Thymus (tissue), 14 donors: ENCODE measurements around the gene EFNB1. TPM values are rescaled to one million over a fixed set of nuclear protein-coding genes. Genes with fewer than 3 reads are reported as not detected.
"Not testable (repeated sequence)": the region's sequence is repeated elsewhere in the genome, so short reads cannot be mapped to it uniquely, and the experiment has no call there.

Experiments used
- DNase-seq, 9 donors: peaks; one replicate each; pipeline ENCODE4 v3.0.0-alpha.2; 2013; ENCODE audit warnings: low spot score in 9 of 9, low read depth in 6 of 9, missing footprints in 1 of 9
- H3K27ac ChIP-seq, 2 donors: one replicate each; pipeline ENCODE4 v1.5.1; 2013; ENCODE audit warnings: control low read depth in 1 of 2, low read depth in 1 of 2, low read length in 1 of 2, mild to moderate bottlenecking in 1 of 2, moderate library complexity in 1 of 2
- H3K27me3 ChIP-seq, 2 donors: one replicate each; pipeline ENCODE4 v1.5.1; 2013; ENCODE audit warnings: low read length in 1 of 2; ENCODE audit not compliant: control insufficient read depth in 2 of 2, insufficient read depth in 1 of 2
- H3K36me3 ChIP-seq, 2 donors: one replicate each; pipeline ENCODE4 v1.5.1; 2013; ENCODE audit warnings: low read length in 1 of 2, mild to moderate bottlenecking in 1 of 2, moderate library complexity in 1 of 2; ENCODE audit not compliant: control insufficient read depth in 2 of 2, insufficient read depth in 2 of 2
- H3K4me1 ChIP-seq, 2 donors: one replicate each; pipeline ENCODE4 v1.5.1; 2013; ENCODE audit warnings: low read length in 2 of 2; ENCODE audit not compliant: control insufficient read depth in 2 of 2, insufficient read depth in 2 of 2
- H3K4me3 ChIP-seq, 2 donors: one replicate each; pipeline ENCODE4 v1.5.1; 2013; ENCODE audit warnings: low read length in 2 of 2, control low read depth in 1 of 2, mild to moderate bottlenecking in 1 of 2
- H3K9me3 ChIP-seq, 2 donors: one replicate each; pipeline ENCODE4 v1.5.1; 2013; ENCODE audit warnings: low read length in 1 of 2, mild to moderate bottlenecking in 1 of 2; ENCODE audit not compliant: control insufficient read depth in 2 of 2, insufficient read depth in 1 of 2
- WGBS: extraction: QIAGEN DNeasy Blood & Tissue Kit; methylation state at CpG from one replicate; pipeline ENCODE4 v1.1.7; 2013; 5-methylcytosine and 5-hydroxymethylcytosine counted together
- long read RNA-seq, 10 donors: transcript quantifications; one replicate each; lab custom pipeline, GENCODE V29; 2026
- polyA plus RNA-seq: library from polyadenylated mRNA; stranded (reverse); fragments of 200-250 nt; gene quantifications from one replicate; pipeline ENCODE4 v1.2.3, GENCODE V29; 2013
- total RNA-seq: library from RNA; stranded (reverse); fragments of 120-200 nt; gene quantifications from one replicate; pipeline ENCODE4 v1.2.4, GENCODE V29; 2013
- donor health status: healthy.

Gene EFNB1
- 13.2 TPM for total RNA-seq
- 14.5 TPM for polyA plus RNA-seq
- long read RNA-seq, donor 1 = 0 reads
- long read RNA-seq, donor 2, transcript EFNB1-201 (5 exons, 3,314 nt) = major isoform, 10 of 10 reads
- long read RNA-seq, donor 2, partial matches to known transcripts = 0 of 10 reads
- long read RNA-seq, donor 2, other reads (novel, unspliced or antisense) = 0 of 10 reads
- long read RNA-seq, donor 3, transcript EFNB1-201 (5 exons, 3,314 nt) = major isoform, 6 of 6 reads
- long read RNA-seq, donor 3, partial matches to known transcripts = 0 of 6 reads
- long read RNA-seq, donor 3, other reads (novel, unspliced or antisense) = 0 of 6 reads
- long read RNA-seq, donor 4, transcript EFNB1-201 (5 exons, 3,314 nt) = major isoform, 5 of 11 reads
- long read RNA-seq, donor 4, partial matches to known transcripts = 6 of 11 reads
- long read RNA-seq, donor 4, other reads (novel, unspliced or antisense) = 0 of 11 reads
- long read RNA-seq, donor 5, transcript EFNB1-201 (5 exons, 3,314 nt) = major isoform, 14 of 14 reads
- long read RNA-seq, donor 5, partial matches to known transcripts = 0 of 14 reads
- long read RNA-seq, donor 5, other reads (novel, unspliced or antisense) = 0 of 14 reads
- long read RNA-seq, donor 6, transcript EFNB1-201 (5 exons, 3,314 nt) = major isoform, 7 of 7 reads
- long read RNA-seq, donor 6, partial matches to known transcripts = 0 of 7 reads
- long read RNA-seq, donor 6, other reads (novel, unspliced or antisense) = 0 of 7 reads
- long read RNA-seq, donor 7 = 0 reads
- long read RNA-seq, donor 8, transcript EFNB1-201 (5 exons, 3,314 nt) = major isoform, 5 of 5 reads
- long read RNA-seq, donor 8, partial matches to known transcripts = 0 of 5 reads
- long read RNA-seq, donor 8, other reads (novel, unspliced or antisense) = 0 of 5 reads
- long read RNA-seq, donor 9, partial matches to known transcripts = 0 of 1 reads
- long read RNA-seq, donor 9, other reads (novel, unspliced or antisense) = 0 of 1 reads
- long read RNA-seq, donor 10, partial matches to known transcripts = 0 of 4 reads
- long read RNA-seq, donor 10, other reads (novel, unspliced or antisense) = 0 of 4 reads

GRCh38 chrX:68828740-68829581 is at the start of gene EFNB1:
Gene EFNB1, plus strand, starts transcription at chrX:68829021. Its CDS starts 756 bp downstream, at chrX:68829777.
- WGBS = under 1% methylated on average over 81 of the region's 82 CpGs
- Histone ChIP-seq H3K27ac (peak within 1 kb of the TSS in 1 of 2 donors; percentile 18), H3K36me3 (no peaks in the 10 kb centered on the region), H3K27me3 (peaks cover 0 to 41% of the 10 kb centered on the region in 2 donors), H3K4me3 (peak within 1 kb of the TSS; percentile 67 to 70), H3K9me3 (no peaks in the 10 kb centered on the region), H3K4me1 (peaks cover 0 to 31% of the 10 kb centered on the region in 2 donors)
- peak; percentile 55 to 95 (median 84) for DNase-seq

GRCh38 chrX:68781295-68781694 is 47.5 kb upstream of the EFNB1 start:
- H3K27me3 ChIP-seq, H3K9me3 ChIP-seq, H3K36me3 ChIP-seq, H3K4me3 ChIP-seq, DNase-seq, H3K4me1 ChIP-seq, H3K27ac ChIP-seq: not testable (repeated sequence)
- 95% methylated on average over 4 of the region's 4 CpGs for WGBS

GRCh38 chrX:68784816-68785215 is 44.0 kb upstream of the EFNB1 start:
- DNase-seq = no peak
- H3K36me3 ChIP-seq = no peaks in the 10 kb centered on the region
- no peaks in the 10 kb centered on the region for H3K9me3 ChIP-seq
- no peak overlapping the region for H3K4me3 ChIP-seq
- no peaks in the 10 kb centered on the region for H3K4me1 ChIP-seq
- 93% methylated on average over 10 of the region's 10 CpGs for WGBS
- no peaks in the 10 kb centered on the region for H3K27me3 ChIP-seq
- no peak overlapping the region for H3K27ac ChIP-seq

GRCh38 chrX:68786581-68786980 is 42.2 kb upstream of the EFNB1 start:
- WGBS = 85% methylated on average over 4 of the region's 4 CpGs

GRCh38 chrX:68789966-68790365 is 38.9 kb upstream of the EFNB1 start:
- DNase-seq = no peak
- Histone ChIP-seq H3K27me3 (no peaks in the 10 kb centered on the region), H3K9me3 (no peaks in the 10 kb centered on the region), H3K4me1 (no peaks in the 10 kb centered on the region), H3K27ac (no peak overlapping the region), H3K4me3 (no peak overlapping the region), H3K36me3 (no peaks in the 10 kb centered on the region)
- 93% methylated on average over 3 of the region's 3 CpGs for WGBS

More at GRCh38 chrX:68786581-68786980, 42.2 kb upstream of the EFNB1 start:
- H3K27me3 ChIP-seq, H3K4me3 ChIP-seq, H3K36me3 ChIP-seq, H3K9me3 ChIP-seq, H3K27ac ChIP-seq, H3K4me1 ChIP-seq, DNase-seq: not testable (repeated sequence)

GRCh38 chrX:68792083-68792482 is 36.7 kb upstream of the EFNB1 start:
- no peaks in the 10 kb centered on the region for H3K27me3 ChIP-seq
- no peak for DNase-seq
- no peak overlapping the region for H3K27ac ChIP-seq
- H3K4me1 ChIP-seq = no peaks in the 10 kb centered on the region
- no peaks in the 10 kb centered on the region for H3K36me3 ChIP-seq
- no peaks in the 10 kb centered on the region for H3K9me3 ChIP-seq
- WGBS = 89% methylated on average over 1 of the region's 1 CpG
- H3K4me3 ChIP-seq = no peak overlapping the region

- no peaks in the 10 kb centered on the region for H3K36me3 ChIP-seq
- H3K4me1 ChIP-seq = no peaks in the 10 kb centered on the region
- no peak overlapping the region for H3K27ac ChIP-seq
- no peak overlapping the region for H3K4me3 ChIP-seq
- no peak for DNase-seq
- H3K9me3 ChIP-seq = peaks cover 0 to 6% of the 10 kb centered on the region in 2 donors
- WGBS = 93% methylated on average over 4 of the region's 4 CpGs
- no peaks in the 10 kb centered on the region for H3K27me3 ChIP-seq
Observed at GRCh38 chrX:68794461-68794860, 34.4 kb upstream of the EFNB1 start.

GRCh38 chrX:68795741-68796140 is 33.1 kb upstream of the EFNB1 start:
- Histone ChIP-seq H3K4me3 (no peak overlapping the region), H3K27ac (no peak overlapping the region), H3K4me1 (no peaks in the 10 kb centered on the region), H3K27me3 (no peaks in the 10 kb centered on the region), H3K9me3 (peaks cover 0 to 6% of the 10 kb centered on the region in 2 donors), H3K36me3 (no peaks in the 10 kb centered on the region)
- 91% methylated on average over 3 of the region's 3 CpGs for WGBS
- DNase-seq = no peak
